ENCODE data around the gene MCCC2.
A peak's percentile ranks its signal among the peaks of the same experiment; 100 is the strongest.
"Not testable (repeated sequence)": the region's sequence is repeated elsewhere in the genome, so short reads cannot be mapped to it uniquely, and the experiment has no call there.

MCCC2 gene

GRCh38 chr5:71663191-71663969 is 76.2 kb downstream of the MCCC2 start:
- DNase-seq (ENCODE audit: low read depth) = no peak

GRCh38 chr5:71664615-71665014 is 77.5 kb downstream of the MCCC2 start:
- not testable (repeated sequence) for DNase-seq (ENCODE audit: low read depth)

GRCh38 chr5:71666321-71666720 is 79.2 kb downstream of the MCCC2 start:
- DNase-seq (ENCODE audit: low read depth) = no peak

- DNase-seq (ENCODE audit: low read depth) = no peak
Observed at GRCh38 chr5:71677977-71678376, 90.8 kb downstream of the MCCC2 start.

- no peak for DNase-seq (ENCODE audit: low read depth)
Observed at GRCh38 chr5:71679714-71680113, 92.6 kb downstream of the MCCC2 start.

- no peak for DNase-seq (ENCODE audit: low read depth)
Observed at GRCh38 chr5:71680510-71680909, 93.4 kb downstream of the MCCC2 start.

- DNase-seq (ENCODE audit: low read depth) = no peak
Observed at GRCh38 chr5:71681296-71681695, 94.2 kb downstream of the MCCC2 start.

GRCh38 chr5:71684309-71684708 is 97.2 kb downstream of the MCCC2 start:
- no peak for DNase-seq (ENCODE audit: low read depth)

GRCh38 chr5:71693828-71694427 is 106.8 kb downstream of the MCCC2 start:
- DNase-seq (ENCODE audit: low read depth) = peak; percentile 9

- no peak for DNase-seq (ENCODE audit: low read depth)
Observed at GRCh38 chr5:71695071-71695470, 107.9 kb downstream of the MCCC2 start.

- no peak for DNase-seq (ENCODE audit: low read depth)
Observed at GRCh38 chr5:71695595-71695994, 108.5 kb downstream of the MCCC2 start.

- no peak for DNase-seq (ENCODE audit: low read depth)
Observed at GRCh38 chr5:71697967-71698366, 110.8 kb downstream of the MCCC2 start.

- no peak for DNase-seq (ENCODE audit: low read depth)
Observed at GRCh38 chr5:71699233-71699632, 112.1 kb downstream of the MCCC2 start.

GRCh38 chr5:71699751-71700150 is 112.6 kb downstream of the MCCC2 start:
- no peak for DNase-seq (ENCODE audit: low read depth)

- DNase-seq (ENCODE audit: low read depth) = no peak
Observed at GRCh38 chr5:71700803-71701202, 113.7 kb downstream of the MCCC2 start.

GRCh38 chr5:71701407-71701806 is 114.3 kb downstream of the MCCC2 start:
- DNase-seq (ENCODE audit: low read depth) = no peak

GRCh38 chr5:71703941-71704340 is 116.8 kb downstream of the MCCC2 start:
- DNase-seq (ENCODE audit: low read depth) = no peak

- no peak for DNase-seq (ENCODE audit: low read depth)
Observed at GRCh38 chr5:71705421-71705820, 118.3 kb downstream of the MCCC2 start.

- DNase-seq (ENCODE audit: low read depth) = no peak
Observed at GRCh38 chr5:71706906-71707305, 119.8 kb downstream of the MCCC2 start.

All from CMK (cell line).